Activated CD4-positive, alpha-beta memory T cell treated with anti-CD3 and anti-CD28 coated beads, Interleukin-2, amount 10 ng/mL, durations not matched to agents 7 days and 5 days (primary cell): ENCODE measurements around the gene GALNT5. TPM values are rescaled to one million over a fixed set of nuclear protein-coding genes. Genes with fewer than 3 reads are reported as not detected.

Experiments
- CTCF ChIA-PET: fragments of 350-600 bp; sonication (Branson Sonifier 250); formaldehyde crosslinking; loops from one replicate; lab custom pipeline; 2021; ENCODE audit warnings: antibody characterized with exemption, inconsistent platforms; lab: Charles Lee
- POLR2A ChIA-PET: fragments of 350-600 bp; sonication (Branson Sonifier 250); formaldehyde crosslinking; loops from one replicate; lab custom pipeline; 2021; ENCODE audit warnings: antibody characterized with exemption; lab: Charles Lee
- DNase-seq: peaks from one replicate; pipeline ENCODE4 v3.0.0-alpha.2; 2020
- H3K27ac Mint-ChIP-seq: one replicate; pipeline ENCODE4 v1.8.0; 2021; ENCODE audit warnings: mild to moderate bottlenecking, mixed read lengths
- H3K27me3 Mint-ChIP-seq: one replicate; pipeline ENCODE4 v1.8.0; 2021; ENCODE audit warnings: mixed read lengths
- H3K36me3 Mint-ChIP-seq: one replicate; pipeline ENCODE4 v1.8.0; 2021; ENCODE audit warnings: low read depth, mixed read lengths
- H3K4me1 Mint-ChIP-seq: one replicate; pipeline ENCODE4 v1.8.0; 2021; ENCODE audit warnings: mixed read lengths
- H3K4me3 Mint-ChIP-seq: one replicate; pipeline ENCODE4 v1.8.0; 2021; ENCODE audit warnings: mild to moderate bottlenecking, mixed read lengths
- H3K9me3 Mint-ChIP-seq: one replicate; pipeline ENCODE4 v1.8.0; 2021; ENCODE audit warnings: mixed read lengths
- total RNA-seq, 2 experiments: library from RNA; stranded (reverse); gene quantifications; one replicate each; pipeline ENCODE4 v1.2.3, GENCODE V29; 2021

GALNT5 gene
- total RNA-seq, 2 experiments from 2014 or later = not detected

DNA sequence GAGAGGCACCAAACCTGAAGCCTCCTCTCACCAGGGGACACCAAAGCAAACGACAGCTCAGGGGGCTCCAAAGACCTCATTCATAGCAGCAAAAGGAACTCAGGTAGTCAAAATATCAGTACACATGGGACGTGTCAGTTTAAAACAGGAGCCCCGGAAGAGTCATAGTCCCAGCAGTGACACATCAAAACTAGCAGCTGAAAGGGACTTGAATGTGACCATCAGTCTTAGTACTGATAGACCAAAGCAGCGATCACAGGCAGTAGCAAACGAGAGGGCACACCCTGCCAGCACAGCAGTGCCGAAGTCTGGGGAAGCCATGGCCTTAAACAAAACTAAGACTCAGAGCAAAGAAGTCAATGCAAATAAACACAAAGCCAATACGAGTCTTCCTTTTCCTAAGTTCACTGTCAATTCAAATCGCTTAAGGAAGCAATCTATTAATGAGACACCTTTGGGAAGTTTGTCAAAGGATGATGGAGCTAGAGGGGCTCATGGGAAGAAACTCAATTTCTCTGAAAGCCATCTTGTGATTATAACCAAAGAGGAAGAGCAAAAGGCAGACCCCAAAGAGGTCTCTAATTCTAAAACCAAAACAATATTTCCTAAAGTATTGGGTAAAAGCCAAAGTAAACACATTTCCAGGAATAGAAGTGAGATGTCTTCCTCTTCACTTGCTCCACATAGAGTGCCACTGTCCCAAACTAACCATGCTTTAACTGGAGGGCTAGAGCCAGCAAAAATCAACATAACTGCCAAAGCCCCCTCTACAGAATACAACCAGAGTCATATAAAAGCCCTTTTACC lies 1.2 kb downstream of the GALNT5 start:
- H3K9me3 Mint-ChIP-seq = peaks cover 2% of the 10 kb centered on the region

DNA sequence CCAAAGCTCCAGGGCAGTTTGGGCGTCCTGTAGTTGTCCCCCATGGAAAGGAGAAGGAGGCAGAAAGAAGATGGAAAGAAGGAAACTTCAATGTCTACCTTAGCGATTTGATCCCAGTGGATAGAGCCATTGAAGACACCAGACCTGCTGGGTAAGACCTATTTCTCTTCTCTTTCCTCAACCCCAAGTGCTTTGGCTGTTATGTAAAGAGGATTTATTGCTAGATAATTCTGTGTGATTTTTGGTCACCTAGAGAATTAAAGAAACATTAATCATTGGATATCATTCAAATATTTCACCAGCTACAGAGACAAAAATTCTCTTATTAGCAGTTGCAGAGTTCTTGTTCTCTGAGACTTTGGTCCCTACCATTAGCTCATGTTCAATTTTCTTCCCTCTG lies 1.9 kb downstream of the GALNT5 start:
- no peaks in the 10 kb centered on the region for H3K27me3 Mint-ChIP-seq
- ChIA-PET POLR2A (no interaction called here), CTCF (interaction anchor here (1.9 to 2.1 kb wide), 2 partner anchors 43 to 68 kb away, joined by 5 to 9 read pairs; no protein-coding TSS in a partner anchor)
- H3K4me3 Mint-ChIP-seq = no peak overlapping the region
- no peaks in the 10 kb centered on the region for H3K36me3 Mint-ChIP-seq
- no peaks in the 10 kb centered on the region for H3K9me3 Mint-ChIP-seq
- DNase-seq = no peak
- H3K27ac Mint-ChIP-seq = no peak overlapping the region
- peaks cover 41% of the 10 kb centered on the region for H3K4me1 Mint-ChIP-seq

More for the DNA sequence above, 1.2 kb downstream of the GALNT5 start:
- no peak for DNase-seq
- no peak overlapping the region for H3K4me3 Mint-ChIP-seq
- no peaks in the 10 kb centered on the region for H3K36me3 Mint-ChIP-seq
- ChIA-PET CTCF (no interaction called here), POLR2A (no interaction called here)
- H3K27me3 Mint-ChIP-seq = peaks cover 2% of the 10 kb centered on the region
- no peak overlapping the region for H3K27ac Mint-ChIP-seq
- peaks cover 41% of the 10 kb centered on the region for H3K4me1 Mint-ChIP-seq

- no peak for DNase-seq
- CTCF ChIA-PET = interaction anchor here (1.4 to 2.1 kb wide), 3 partner anchors 13 to 67 kb away, joined by 4 to 9 read pairs (median 5); no protein-coding TSS in a partner anchor
- peaks cover 41% of the 10 kb centered on the region for H3K4me1 Mint-ChIP-seq
- POLR2A ChIA-PET = no interaction called here
- no peaks in the 10 kb centered on the region for H3K9me3 Mint-ChIP-seq
- no peak overlapping the region for H3K27ac Mint-ChIP-seq
- H3K4me3 Mint-ChIP-seq = no peak overlapping the region
- H3K36me3 Mint-ChIP-seq = no peaks in the 10 kb centered on the region
- H3K27me3 Mint-ChIP-seq = no peaks in the 10 kb centered on the region
Measured at GRCh38 chr2:157259960-157260359, 2.5 kb downstream of the GALNT5 start.

DNA sequence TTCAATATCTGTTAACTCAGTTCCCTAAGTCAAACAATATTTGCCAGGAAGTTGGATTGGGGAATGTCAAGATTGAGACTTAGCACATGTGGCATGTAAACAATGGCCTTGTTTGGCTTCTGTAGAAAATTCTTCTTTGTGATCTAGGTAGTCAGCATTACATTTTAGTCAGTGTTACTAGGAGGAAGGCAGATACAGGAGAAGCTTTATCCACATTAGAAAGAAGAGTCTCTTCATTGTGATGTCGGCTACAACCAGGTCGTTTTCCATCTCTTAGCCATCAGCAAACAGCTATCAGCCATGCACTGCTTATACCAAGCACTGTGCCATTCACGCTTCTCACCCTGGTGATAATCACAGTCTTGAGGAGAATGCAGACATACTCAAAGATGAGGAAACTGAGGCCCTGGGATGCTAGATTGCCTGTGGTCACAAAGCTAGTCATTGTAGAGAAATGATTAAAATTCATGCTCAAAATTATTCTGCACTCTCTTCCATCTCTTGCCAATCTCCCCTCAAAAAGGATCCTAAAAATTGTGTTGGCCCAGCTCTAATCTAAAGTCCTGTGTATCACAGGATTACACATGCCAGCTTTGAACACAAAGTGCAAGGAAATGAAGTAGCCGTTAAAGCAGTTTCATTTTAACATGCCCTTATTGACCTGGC lies 3.2 kb downstream of the GALNT5 start:
- CTCF ChIA-PET = interaction anchor here (0.6 to 2.1 kb wide), 6 partner anchors 14 to 1493 kb away, joined by 3 to 9 read pairs (median 4); no protein-coding TSS in a partner anchor

DNA sequence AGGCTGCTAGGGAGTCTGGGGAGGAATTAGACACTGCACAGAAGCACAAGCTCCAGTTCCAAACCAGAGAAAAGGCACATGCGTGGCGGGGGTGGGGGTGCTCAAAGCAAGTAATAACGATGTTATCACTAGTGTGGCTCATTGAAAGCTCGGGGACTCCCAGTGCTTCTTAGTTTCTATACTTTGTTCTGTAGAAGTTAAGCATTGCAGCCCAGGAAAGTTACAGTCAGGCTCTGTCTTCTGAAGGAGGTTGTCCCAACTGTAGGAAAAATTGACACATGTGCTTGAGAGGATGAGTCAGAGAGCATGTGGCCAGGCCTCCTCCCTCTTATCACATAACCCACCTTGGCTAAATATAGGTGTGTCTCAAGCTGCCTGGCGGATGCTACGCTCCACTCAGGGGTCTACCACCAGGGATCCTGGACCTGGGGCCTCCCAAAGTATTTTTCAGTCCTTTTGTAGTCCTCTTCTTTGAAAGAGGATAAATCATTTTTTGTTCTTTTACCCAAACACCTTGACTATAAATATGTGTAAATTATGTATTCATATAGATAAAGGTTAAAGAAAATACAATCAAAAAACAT lies 3.8 kb downstream of the GALNT5 start:
- H3K9me3 Mint-ChIP-seq = no peaks in the 10 kb centered on the region
- peak overlapping the region; percentile 0 for H3K27ac Mint-ChIP-seq
- H3K36me3 Mint-ChIP-seq = no peaks in the 10 kb centered on the region
- peaks cover 33% of the 10 kb centered on the region for H3K4me1 Mint-ChIP-seq
- no peak overlapping the region for H3K4me3 Mint-ChIP-seq
- CTCF ChIA-PET = interaction anchor here (0.6 to 2.1 kb wide), 6 partner anchors 14 to 1492 kb away, joined by 3 to 9 read pairs (median 4); no protein-coding TSS in a partner anchor
- peak; percentile 28 for DNase-seq
- H3K27me3 Mint-ChIP-seq = no peaks in the 10 kb centered on the region
- POLR2A ChIA-PET = interaction anchor here (1.2 kb wide), 1 partner anchor 8 kb away, joined by 4 read pairs; no protein-coding TSS in a partner anchor

More for the DNA sequence above, 3.2 kb downstream of the GALNT5 start:
- POLR2A ChIA-PET = interaction anchor here (1.2 kb wide), 1 partner anchor 8 kb away, joined by 4 read pairs; no protein-coding TSS in a partner anchor
- Mint-ChIP-seq H3K4me3 (no peak overlapping the region), H3K4me1 (peaks cover 38% of the 10 kb centered on the region), H3K9me3 (no peaks in the 10 kb centered on the region), H3K27me3 (no peaks in the 10 kb centered on the region), H3K27ac (peak overlapping the region; percentile 0), H3K36me3 (no peaks in the 10 kb centered on the region)
- no peak for DNase-seq

GRCh38 chr2:157262248-157262647 lies 4.7 kb downstream of the GALNT5 start:
- no peak overlapping the region for H3K27ac Mint-ChIP-seq
- ChIA-PET CTCF (interaction anchor here (0.7 to 2.0 kb wide), 5 partner anchors 8 to 381 kb away, joined by 3 to 5 read pairs (median 3); no protein-coding TSS in a partner anchor), POLR2A (interaction anchor here (1.2 kb wide), 1 partner anchor 9 kb away, joined by 4 read pairs; no protein-coding TSS in a partner anchor)
- no peaks in the 10 kb centered on the region for H3K36me3 Mint-ChIP-seq
- H3K9me3 Mint-ChIP-seq = no peaks in the 10 kb centered on the region
- H3K4me3 Mint-ChIP-seq = no peak overlapping the region
- no peaks in the 10 kb centered on the region for H3K27me3 Mint-ChIP-seq
- peaks cover 29% of the 10 kb centered on the region for H3K4me1 Mint-ChIP-seq
- no peak for DNase-seq

DNA sequence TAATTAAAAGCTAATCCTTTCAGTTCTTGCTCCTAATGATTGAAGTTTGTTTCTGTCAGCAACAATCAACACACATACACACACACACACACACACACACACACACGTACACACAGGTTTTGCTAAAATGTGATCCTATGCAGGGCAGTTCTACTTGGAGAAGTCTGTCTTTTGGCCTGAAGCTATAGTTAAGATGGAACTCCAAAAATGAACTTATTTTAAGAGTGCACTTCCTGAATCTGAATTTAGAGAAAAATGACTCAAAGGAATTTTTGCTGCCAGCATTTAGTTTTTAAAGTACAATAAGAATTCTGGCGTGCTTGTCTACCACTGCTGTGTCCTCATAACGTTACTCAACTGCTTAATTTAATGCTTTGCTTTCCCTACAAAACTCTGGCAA lies 6.6 kb downstream of the GALNT5 start:
- CTCF ChIA-PET = no interaction called here
- POLR2A ChIA-PET = no interaction called here
- Mint-ChIP-seq H3K4me1 (peaks cover 36% of the 10 kb centered on the region), H3K9me3 (no peaks in the 10 kb centered on the region), H3K27ac (no peak overlapping the region), H3K27me3 (no peaks in the 10 kb centered on the region), H3K4me3 (no peak overlapping the region), H3K36me3 (no peaks in the 10 kb centered on the region)
- DNase-seq = no peak

- no peak for DNase-seq
- H3K9me3 Mint-ChIP-seq = no peaks in the 10 kb centered on the region
- POLR2A ChIA-PET = interaction anchor here (0.6 kb wide), 1 partner anchor 611 kb away, joined by 3 read pairs; the partner anchor contains the start of gene ACVR1
- H3K4me3 Mint-ChIP-seq = no peak overlapping the region
- no peak overlapping the region for H3K27ac Mint-ChIP-seq
- H3K4me1 Mint-ChIP-seq = peaks cover 39% of the 10 kb centered on the region
- no peaks in the 10 kb centered on the region for H3K36me3 Mint-ChIP-seq
- no peaks in the 10 kb centered on the region for H3K27me3 Mint-ChIP-seq
- CTCF ChIA-PET = interaction anchor here (1.3 kb wide), 1 partner anchor 37 kb away, joined by 4 read pairs; no protein-coding TSS in a partner anchor
Measured at GRCh38 chr2:157265825-157266224, 8.3 kb downstream of the GALNT5 start.

GRCh38 chr2:157267476-157267875 lies 10.0 kb downstream of the GALNT5 start:
- no peaks in the 10 kb centered on the region for H3K27me3 Mint-ChIP-seq

DNA sequence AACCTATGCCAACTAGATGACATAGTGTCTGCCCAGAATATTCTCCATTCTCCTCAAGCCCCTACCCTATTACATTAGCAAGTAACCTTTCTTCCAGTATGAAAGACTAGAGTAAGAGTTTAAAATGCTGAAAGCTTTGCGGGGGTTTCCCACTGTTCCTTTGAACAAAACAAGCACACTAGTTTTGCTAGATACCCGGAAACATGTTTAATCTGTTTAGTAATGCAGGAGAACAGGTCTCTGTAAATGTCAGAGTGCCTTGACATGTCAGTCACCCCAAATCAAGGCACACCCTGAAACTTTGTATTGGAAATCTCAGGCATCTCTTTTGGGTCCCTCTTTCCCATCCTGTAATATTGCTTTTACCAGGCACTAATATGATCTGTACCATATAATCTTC lies 11.6 kb downstream of the GALNT5 start:
- no peaks in the 10 kb centered on the region for H3K36me3 Mint-ChIP-seq

More at GRCh38 chr2:157267476-157267875, 10.0 kb downstream of the GALNT5 start:
- CTCF ChIA-PET = interaction anchor here (1.0 kb wide), 1 partner anchor 35 kb away, joined by 4 read pairs; no protein-coding TSS in a partner anchor
- Mint-ChIP-seq H3K4me1 (peaks cover 40% of the 10 kb centered on the region), H3K4me3 (no peak overlapping the region), H3K27ac (no peak overlapping the region), H3K36me3 (no peaks in the 10 kb centered on the region), H3K9me3 (no peaks in the 10 kb centered on the region)
- POLR2A ChIA-PET = no interaction called here
- DNase-seq = peak; percentile 22

DNA sequence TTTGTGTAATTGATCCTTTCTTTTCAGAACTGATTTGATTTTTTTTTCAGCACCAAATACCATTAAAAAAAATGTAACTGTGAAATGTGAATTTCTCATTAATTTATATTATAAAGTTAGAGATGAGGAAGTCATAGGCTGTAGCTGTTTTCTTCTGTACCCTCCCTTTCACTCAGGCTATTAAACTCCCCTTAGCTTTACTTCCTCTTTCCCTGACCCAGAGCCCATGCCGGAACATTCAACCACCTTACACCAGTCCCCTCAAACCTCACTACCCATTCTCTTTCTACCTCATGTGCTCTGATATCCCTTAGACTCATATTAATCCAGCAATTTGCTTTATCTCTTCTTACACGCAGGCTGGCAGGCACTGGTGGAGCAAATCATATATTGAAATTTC lies 12.4 kb downstream of the GALNT5 start:
- no peak overlapping the region for H3K27ac Mint-ChIP-seq
- H3K9me3 Mint-ChIP-seq = no peaks in the 10 kb centered on the region
- CTCF ChIA-PET = interaction anchor here (1.0 kb wide), 1 partner anchor 32 kb away, joined by 4 read pairs; no protein-coding TSS in a partner anchor
- no peak for DNase-seq
- H3K4me3 Mint-ChIP-seq = no peak overlapping the region
- peaks cover 4% of the 10 kb centered on the region for H3K36me3 Mint-ChIP-seq
- H3K27me3 Mint-ChIP-seq = no peaks in the 10 kb centered on the region
- POLR2A ChIA-PET = no interaction called here
- peaks cover 39% of the 10 kb centered on the region for H3K4me1 Mint-ChIP-seq

More for the DNA sequence above, 11.6 kb downstream of the GALNT5 start:
- Mint-ChIP-seq H3K9me3 (no peaks in the 10 kb centered on the region), H3K4me1 (peaks cover 39% of the 10 kb centered on the region), H3K27ac (no peak overlapping the region), H3K27me3 (no peaks in the 10 kb centered on the region), H3K4me3 (no peak overlapping the region)
- no peak for DNase-seq
- POLR2A ChIA-PET = no interaction called here
- CTCF ChIA-PET = no interaction called here

- Mint-ChIP-seq H3K9me3 (no peaks in the 10 kb centered on the region), H3K27me3 (no peaks in the 10 kb centered on the region), H3K36me3 (peaks cover 4% of the 10 kb centered on the region), H3K27ac (peak overlapping the region; percentile 5), H3K4me1 (peaks cover 39% of the 10 kb centered on the region), H3K4me3 (no peak overlapping the region)
- no peak for DNase-seq
- CTCF ChIA-PET = interaction anchor here (0.8 to 1.7 kb wide), 2 partner anchors 10 to 31 kb away, joined by 3 to 7 read pairs; no protein-coding TSS in a partner anchor
- POLR2A ChIA-PET = no interaction called here
Measured at GRCh38 chr2:157271590-157272203, 14.2 kb downstream of the GALNT5 start.
